ENCODE measurements around the gene TAAR2. TPM values are rescaled to one million over a fixed set of nuclear protein-coding genes. Genes with fewer than 3 reads are reported as not detected.

Gene TAAR2
- total and polyA plus RNA-seq, 2 donors (not counting 1 experiment from before 2014, with no cell fraction given): not detected

DNA sequence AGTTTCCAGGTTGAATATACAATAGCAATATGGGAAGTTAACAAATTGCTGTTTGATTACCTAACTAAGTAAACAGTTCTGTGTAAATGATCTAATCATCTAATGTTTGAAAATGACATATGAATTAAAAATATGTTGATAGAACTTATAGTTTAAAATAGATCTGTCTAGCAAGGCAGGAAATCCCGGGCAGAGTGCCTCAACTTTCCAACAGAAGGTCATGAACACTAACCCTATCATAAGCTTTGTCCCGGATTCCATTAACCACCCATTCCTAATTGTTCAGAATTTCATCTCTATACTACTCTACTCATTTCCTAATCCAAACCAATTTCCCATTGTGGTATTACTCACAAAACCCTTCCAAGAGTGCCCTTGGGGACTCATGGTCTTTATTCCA, 24.8 kb upstream of the TAAR2 start:
- H3K9me3 Mint-ChIP-seq (ENCODE audit: insufficient read depth): no peaks in the 10 kb centered on the region
- ChIA-PET CTCF (no interaction called here), POLR2A (no interaction called here)
- Histone ChIP-seq H3K4me1 (ENCODE audit: control insufficient read depth in 2 of 2, insufficient read depth in 2 of 2, low read length in 2 of 2) (no peaks in the 10 kb centered on the region), H4K20me1 (ENCODE audit: control insufficient read depth, insufficient read depth, low read length, poor library complexity, severe bottlenecking) (no peaks in the 10 kb centered on the region), H2AFZ (ENCODE audit: insufficient read depth, low read depth, low read length, poor library complexity, severe bottlenecking) (no peak overlapping the region), H3K79me2 (ENCODE audit: control insufficient read depth, insufficient read depth, low read length) (no peaks in the 10 kb centered on the region), H3K36me3 (replicated peaks in 1 of 2; ENCODE audit: control extremely low read depth in 1 of 2, control insufficient read depth in 1 of 2, extremely low read depth in 1 of 2, insufficient read depth in 2 of 2, low read length in 1 of 2) (no peaks in the 10 kb centered on the region), H3K9ac (ENCODE audit: low read length) (no peak overlapping the region), H3K4me2 (replicated peaks; ENCODE audit: low read depth, low read length, poor library complexity, severe bottlenecking) (no peak overlapping the region), H3K27ac (ENCODE audit: low read length in 2 of 2) (no peak overlapping the region), H3K9me3 (ENCODE audit: control extremely low read depth in 1 of 3, control insufficient read depth in 2 of 3, insufficient read depth in 1 of 3, low read length in 2 of 3) (no peaks in the 10 kb centered on the region), H3K27me3 (replicated peaks in 1 of 4; ENCODE audit: control extremely low read depth in 1 of 4, control insufficient read depth in 3 of 4, insufficient read depth in 4 of 4, low read length in 3 of 4) (no peaks in the 10 kb centered on the region), H3K4me3 (ENCODE audit: control extremely low read depth in 1 of 5, extremely low read depth in 1 of 5, insufficient read depth in 1 of 5, low read depth in 2 of 5, low read length in 4 of 5) (no peak overlapping the region)
- ATAC-seq (ENCODE audit: low read depth): no peak
- intact Hi-C loops (cut with micrococcal nuclease): no loop called here
- H3K27ac Mint-ChIP-seq: no peak overlapping the region
- no peak overlapping the region for H3K4me3 Mint-ChIP-seq
- no peak for TF ChIP-seq CTCF (IDR thresholded peaks at IDR 0.05)
- H3K27me3 Mint-ChIP-seq: no peaks in the 10 kb centered on the region
- H3K4me1 Mint-ChIP-seq: peaks cover under 1% of the 10 kb centered on the region
- WGBS (ENCODE audit: insufficient coverage): 80% methylated on average over 2 of the region's 2 CpGs
- DNase-seq: no peak

- H3K4me1 ChIP-seq (ENCODE audit: control insufficient read depth in 2 of 2, insufficient read depth in 2 of 2, low read length in 2 of 2): no peaks in the 10 kb centered on the region
- no peak for TF ChIP-seq CTCF (IDR thresholded peaks at IDR 0.05)
- DNase-seq (no peak), ATAC-seq (ENCODE audit: low read depth) (no peak)
- no peaks in the 10 kb centered on the region for H3K9me3 ChIP-seq (ENCODE audit: control extremely low read depth in 1 of 3, control insufficient read depth in 2 of 3, insufficient read depth in 1 of 3, low read length in 2 of 3)
- H3K27me3 Mint-ChIP-seq: no peaks in the 10 kb centered on the region
- no peak overlapping the region for H3K4me3 ChIP-seq (ENCODE audit: control extremely low read depth in 1 of 5, extremely low read depth in 1 of 5, insufficient read depth in 1 of 5, low read depth in 2 of 5, low read length in 4 of 5)
- H3K9ac ChIP-seq (ENCODE audit: low read length): no peak overlapping the region
- no peaks in the 10 kb centered on the region for H3K36me3 ChIP-seq (replicated peaks in 1 of 2; ENCODE audit: control extremely low read depth in 1 of 2, control insufficient read depth in 1 of 2, extremely low read depth in 1 of 2, insufficient read depth in 2 of 2, low read length in 1 of 2)
- POLR2A ChIA-PET: no interaction called here
- no peak overlapping the region for H3K27ac Mint-ChIP-seq
- intact Hi-C loops (cut with micrococcal nuclease): no loop called here
- H2AFZ ChIP-seq (ENCODE audit: insufficient read depth, low read depth, low read length, poor library complexity, severe bottlenecking): no peak overlapping the region
- no peaks in the 10 kb centered on the region for H3K79me2 ChIP-seq (ENCODE audit: control insufficient read depth, insufficient read depth, low read length)
- no CpG with 5 or more reads among the region's 2 CpGs for WGBS (ENCODE audit: insufficient coverage)
- H4K20me1 ChIP-seq (ENCODE audit: control insufficient read depth, insufficient read depth, low read length, poor library complexity, severe bottlenecking): no peaks in the 10 kb centered on the region
- peaks cover 3% of the 10 kb centered on the region for H3K4me1 Mint-ChIP-seq
- H3K4me3 Mint-ChIP-seq: no peak overlapping the region
- no peak overlapping the region for H3K4me2 ChIP-seq (replicated peaks; ENCODE audit: low read depth, low read length, poor library complexity, severe bottlenecking)
- CTCF ChIA-PET: no interaction called here
- H3K27me3 ChIP-seq (replicated peaks in 1 of 4; ENCODE audit: control extremely low read depth in 1 of 4, control insufficient read depth in 3 of 4, insufficient read depth in 4 of 4, low read length in 3 of 4): no peaks in the 10 kb centered on the region
- H3K27ac ChIP-seq (ENCODE audit: low read length in 2 of 2): no peak overlapping the region
- H3K9me3 Mint-ChIP-seq (ENCODE audit: insufficient read depth): no peaks in the 10 kb centered on the region
Observed at GRCh38 chr6:132648356-132648755, 24.3 kb upstream of the TAAR2 start.

All from B cell (primary cell).